ENCODE results near the gene GNAI3.

DNA sequence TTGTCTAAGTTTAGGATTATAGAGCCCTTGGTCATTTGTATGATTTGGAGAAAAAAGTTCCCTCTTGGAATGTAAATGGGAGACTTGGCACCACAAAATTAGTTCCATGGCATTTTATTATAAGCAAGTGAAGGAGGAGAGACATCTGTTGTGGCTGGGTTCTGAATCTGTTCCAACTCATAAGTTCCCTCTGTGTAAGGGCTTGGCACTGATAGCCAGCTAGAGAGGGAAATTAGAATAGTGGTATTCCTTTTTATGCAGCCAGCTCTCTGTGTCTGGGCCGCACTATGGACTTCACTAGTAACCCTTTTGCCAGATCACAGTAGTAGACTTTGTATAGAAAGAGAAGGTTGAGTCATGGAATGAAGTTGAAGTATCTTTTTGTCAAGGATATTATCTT, 31.1 kb downstream of the GNAI3 start:
- TF ChIP-seq POLR2A (IDR thresholded peaks at IDR 0.05; ENCODE audit: low read depth, low read length) (no peak), TAF1 (IDR thresholded peaks at IDR 0.05; ENCODE audit: low read depth, low read length) (no peak), POLR2AphosphoS5 (IDR thresholded peaks at IDR 0.05; ENCODE audit: low read depth, low read length) (no peak), POU2F2 (IDR thresholded peaks at IDR 0.05; ENCODE audit: low read depth, low read length) (no peak), SPI1 (IDR thresholded peaks at IDR 0.05; ENCODE audit: low read depth, low read length) (no peak), PAX5 (IDR thresholded peaks at IDR 0.05; ENCODE audit: insufficient read depth, low read length, severe bottlenecking) (no peak)
